Transverse colon (tissue), 4 donors: ENCODE measurements around the gene SPG21. TPM values are rescaled to one million over a fixed set of nuclear protein-coding genes. Genes with fewer than 3 reads are reported as not detected.

Experiments
- DNase-seq: peaks from one replicate; pipeline ENCODE4 v3.0.0-alpha.2; 2019
- H3K27ac ChIP-seq, 4 donors: fragments of 200-600 bp; sonication (generic); 2 replicates each; pipeline ENCODE4 v1.5.1; 2016 to 2018; ENCODE audit warnings: inconsistent platforms in 4 of 4
- H3K27me3 ChIP-seq: fragments of 200-600 bp; sonication (generic); 2 replicates; pipeline ENCODE4 v1.5.1; 2017; ENCODE audit warnings: inconsistent platforms
- H3K36me3 ChIP-seq, 4 donors: fragments of 200-600 bp; sonication (generic); 2 replicates each; pipeline ENCODE4 v1.5.1; 2017 to 2019; ENCODE audit warnings: inconsistent platforms in 4 of 4
- H3K4me1 ChIP-seq, 4 donors: fragments of 200-600 bp; sonication (generic); 2 replicates each; pipeline ENCODE4 v1.5.1; 2017 to 2020; ENCODE audit warnings: inconsistent platforms in 4 of 4
- H3K4me3 ChIP-seq, 4 donors: fragments of 200-600 bp; sonication (generic); 1 replicate in 1 of 4; 2 replicates in 3 of 4; pipeline versions ENCODE4 v1.5.1 to v1.6.1; 2017 to 2019; ENCODE audit warnings: inconsistent platforms in 4 of 4
- H3K9me3 ChIP-seq, 2 donors: fragments of 200-600 bp; sonication (generic); 2 replicates each; pipeline ENCODE4 v1.5.1; 2017 to 2019; ENCODE audit warnings: inconsistent platforms in 2 of 2
- EP300 ChIP-seq: sonication (generic); formaldehyde crosslinking; IDR thresholded peaks from one replicate; pipeline ENCODE4 v1.6.1; 2017; ENCODE audit warnings: antibody characterized with exemption, low read depth
- POLR2A ChIP-seq: fragments of 450-650 bp; IDR thresholded peaks from one replicate; pipeline ENCODE4 v1.6.1; 2016; ENCODE audit warnings: antibody characterized with exemption, mild to moderate bottlenecking, moderate library complexity
- POLR2AphosphoS5 ChIP-seq, 3 donors: sonication (generic); formaldehyde crosslinking; IDR thresholded peaks; one replicate each; pipeline ENCODE4 v1.6.1; 2016; ENCODE audit warnings: antibody characterized with exemption in 3 of 3
- WGBS, 2 donors: methylation state at CpG; one replicate each; pipeline ENCODE4 v1.1.5; 2018; ENCODE audit warnings: low coverage in 1 of 2; 5-methylcytosine and 5-hydroxymethylcytosine counted together
- in situ Hi-C, 4 donors: fragments of 200-750 bp; cut with MboI; loops; one replicate each; pipeline versions ENCODE4 v1.15.0 to v1.15.1; 2017; ENCODE audit warnings: low sequenced_read_pairs in 3 of 4, low pct_ligation_motif_present in 1 of 4, low pct_unique_long_range_greater_than_20kb in 1 of 4
- intact Hi-C: fragments of 100-400 bp; cut with DNase I; formaldehyde crosslinking; loops from one replicate; pipeline ENCODE4 v1.15.1; 2023; ENCODE audit warnings: low total_unique reads
- total RNA-seq, 4 donors: library from RNA; depleted of rRNA; stranded (reverse); fragments of >200 nt; gene quantifications; one replicate each; pipeline ENCODE4 v1.1.0, GENCODE V29; 2016
- TF ChIP-seq, protein P1 (sequence below), 5 experiments: fragments of 200-600 bp in 3 of 5; fragments of 450-650 bp in 2 of 5; sonication (generic) in 3 of 5; IDR thresholded peaks; 1 replicate in 2 of 5; 2 replicates in 3 of 5; pipeline ENCODE4 v1.5.1; 2016 to 2017; ENCODE audit warnings: antibody characterized with exemption in 5 of 5, inconsistent platforms in 3 of 5, mild to moderate bottlenecking in 2 of 5, moderate library complexity in 1 of 5

SPG21 gene
- total RNA-seq, 4 donors from 2014 or later, result 27.7 to 67.2 (median 53.0) TPM

GRCh38 chr15:65006876-65007275 lies 17.2 kb upstream of the SPG21 start:
- Histone ChIP-seq H3K27ac (no peak overlapping the region), H3K4me3 (no peak overlapping the region), H3K9me3 (no peaks in the 10 kb centered on the region), H3K36me3 (peaks cover 0 to 20% (median 3%) of the 10 kb centered on the region in 4 donors), H3K4me1 (no peaks in the 10 kb centered on the region), H3K27me3 (no peaks in the 10 kb centered on the region)
- TF ChIP-seq EP300, result no peak
- no peak for TF ChIP-seq POLR2A
- TF ChIP-seq POLR2AphosphoS5 (IDR thresholded peaks at IDR 0.05), result no peak
- TF ChIP-seq, protein P1, sequence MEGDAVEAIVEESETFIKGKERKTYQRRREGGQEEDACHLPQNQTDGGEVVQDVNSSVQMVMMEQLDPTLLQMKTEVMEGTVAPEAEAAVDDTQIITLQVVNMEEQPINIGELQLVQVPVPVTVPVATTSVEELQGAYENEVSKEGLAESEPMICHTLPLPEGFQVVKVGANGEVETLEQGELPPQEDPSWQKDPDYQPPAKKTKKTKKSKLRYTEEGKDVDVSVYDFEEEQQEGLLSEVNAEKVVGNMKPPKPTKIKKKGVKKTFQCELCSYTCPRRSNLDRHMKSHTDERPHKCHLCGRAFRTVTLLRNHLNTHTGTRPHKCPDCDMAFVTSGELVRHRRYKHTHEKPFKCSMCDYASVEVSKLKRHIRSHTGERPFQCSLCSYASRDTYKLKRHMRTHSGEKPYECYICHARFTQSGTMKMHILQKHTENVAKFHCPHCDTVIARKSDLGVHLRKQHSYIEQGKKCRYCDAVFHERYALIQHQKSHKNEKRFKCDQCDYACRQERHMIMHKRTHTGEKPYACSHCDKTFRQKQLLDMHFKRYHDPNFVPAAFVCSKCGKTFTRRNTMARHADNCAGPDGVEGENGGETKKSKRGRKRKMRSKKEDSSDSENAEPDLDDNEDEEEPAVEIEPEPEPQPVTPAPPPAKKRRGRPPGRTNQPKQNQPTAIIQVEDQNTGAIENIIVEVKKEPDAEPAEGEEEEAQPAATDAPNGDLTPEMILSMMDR (IDR thresholded peaks at IDR 0.05), result no peak
- intact Hi-C loops (no loop called here), in situ Hi-C loops (loop anchor here in 1 of 4 donors (25.0 kb wide), 1 partner anchor 595 kb away; no protein-coding TSS in a partner anchor)
- WGBS, 2 donors, result 83 to 96% methylated on average over 3 of the region's 3 CpGs
- DNase-seq, result no peak

- 88 to 92% methylated on average over 3 of the region's 3 CpGs for WGBS, 2 donors
- H3K36me3 ChIP-seq, result peaks cover 0 to 12% (median 4%) of the 10 kb centered on the region in 4 donors
Observed at GRCh38 chr15:65004993-65005392, 15.3 kb upstream of the SPG21 start.

GRCh38 chr15:64997745-64998375 lies 8.1 kb upstream of the SPG21 start:
- no peak overlapping the region for H3K27ac ChIP-seq
- TF ChIP-seq EP300, result no peak
- no peak for TF ChIP-seq POLR2A
- TF ChIP-seq, protein P1 (IDR thresholded peaks at IDR 0.05), result no peak
- TF ChIP-seq POLR2AphosphoS5 (IDR thresholded peaks at IDR 0.05), result no peak
- no peaks in the 10 kb centered on the region for H3K9me3 ChIP-seq
- intact Hi-C loops (no loop called here), in situ Hi-C loops (no loop called here)
- H3K36me3 ChIP-seq, result peaks cover 0 to 12% (median 4%) of the 10 kb centered on the region in 4 donors
- no peaks in the 10 kb centered on the region for H3K4me1 ChIP-seq
- 82 to 87% methylated on average over 3 to 4 of the region's 4 CpGs for WGBS, 2 donors
- no peaks in the 10 kb centered on the region for H3K27me3 ChIP-seq
- no peak for DNase-seq
- no peak overlapping the region for H3K4me3 ChIP-seq

More at GRCh38 chr15:65004993-65005392, 15.3 kb upstream of the SPG21 start:
- no peak for DNase-seq
- no peaks in the 10 kb centered on the region for H3K4me1 ChIP-seq
- in situ Hi-C loops, result loop anchor here in 1 of 4 donors (25.0 kb wide), 1 partner anchor 593 kb away; no protein-coding TSS in a partner anchor
- intact Hi-C loops, result no loop called here
- no peaks in the 10 kb centered on the region for H3K9me3 ChIP-seq
- TF ChIP-seq POLR2A (no peak), EP300 (no peak), POLR2AphosphoS5 (IDR thresholded peaks at IDR 0.05) (no peak)
- TF ChIP-seq, protein P1 (IDR thresholded peaks at IDR 0.05), result no peak
- no peaks in the 10 kb centered on the region for H3K27me3 ChIP-seq
- no peak overlapping the region for H3K4me3 ChIP-seq
- no peak overlapping the region for H3K27ac ChIP-seq

- DNase-seq, result no peak
- H3K27ac ChIP-seq, result no peak overlapping the region
- H3K36me3 ChIP-seq, result peaks cover 0 to 5% (median under 1%) of the 10 kb centered on the region in 4 donors
- WGBS, 2 donors, result 50 to 77% methylated on average over 2 to 5 of the region's 5 CpGs
- no peaks in the 10 kb centered on the region for H3K27me3 ChIP-seq
- no peak for TF ChIP-seq POLR2AphosphoS5 (IDR thresholded peaks at IDR 0.05)
- TF ChIP-seq POLR2A, result no peak
- TF ChIP-seq, protein P1 (IDR thresholded peaks at IDR 0.05), result no peak
- TF ChIP-seq EP300, result no peak
- in situ Hi-C loops (no loop called here), intact Hi-C loops (no loop called here)
- no peaks in the 10 kb centered on the region for H3K4me1 ChIP-seq
- no peaks in the 10 kb centered on the region for H3K9me3 ChIP-seq
- H3K4me3 ChIP-seq, result no peak overlapping the region
Observed at GRCh38 chr15:64997066-64997465, 7.4 kb upstream of the SPG21 start.
